ENCODE measurements around the gene DTNA.
"Not testable (repeated sequence)": the region's sequence is repeated elsewhere in the genome, so short reads cannot be mapped to it uniquely, and the experiment has no call there.

DTNA gene

GRCh38 chr18:34904994-34905393 lies 194.9 kb downstream of the DTNA start:
- no peak for DNase-seq (ENCODE audit: low read depth in 2 of 2)

DNA sequence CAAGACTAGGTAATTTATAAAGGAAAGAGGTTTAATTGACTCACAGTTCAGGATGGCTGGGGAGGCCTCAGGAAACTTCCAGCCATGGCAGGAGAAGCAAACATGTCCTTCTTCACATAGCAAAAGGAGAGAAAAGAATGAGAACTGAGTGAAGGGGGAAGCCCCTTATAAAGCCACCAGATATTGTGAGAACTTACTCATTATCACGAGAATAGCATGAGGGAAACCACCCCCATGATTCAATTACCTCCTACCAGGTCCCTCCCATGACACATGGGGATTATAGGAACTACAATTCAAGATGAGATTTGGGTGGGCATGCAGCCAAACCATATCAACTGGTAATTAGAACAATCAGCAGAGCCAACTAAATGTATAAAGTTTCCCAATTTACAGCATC lies 196.9 kb downstream of the DTNA start:
- not testable (repeated sequence) for DNase-seq (ENCODE audit: low read depth in 2 of 2)

DNA sequence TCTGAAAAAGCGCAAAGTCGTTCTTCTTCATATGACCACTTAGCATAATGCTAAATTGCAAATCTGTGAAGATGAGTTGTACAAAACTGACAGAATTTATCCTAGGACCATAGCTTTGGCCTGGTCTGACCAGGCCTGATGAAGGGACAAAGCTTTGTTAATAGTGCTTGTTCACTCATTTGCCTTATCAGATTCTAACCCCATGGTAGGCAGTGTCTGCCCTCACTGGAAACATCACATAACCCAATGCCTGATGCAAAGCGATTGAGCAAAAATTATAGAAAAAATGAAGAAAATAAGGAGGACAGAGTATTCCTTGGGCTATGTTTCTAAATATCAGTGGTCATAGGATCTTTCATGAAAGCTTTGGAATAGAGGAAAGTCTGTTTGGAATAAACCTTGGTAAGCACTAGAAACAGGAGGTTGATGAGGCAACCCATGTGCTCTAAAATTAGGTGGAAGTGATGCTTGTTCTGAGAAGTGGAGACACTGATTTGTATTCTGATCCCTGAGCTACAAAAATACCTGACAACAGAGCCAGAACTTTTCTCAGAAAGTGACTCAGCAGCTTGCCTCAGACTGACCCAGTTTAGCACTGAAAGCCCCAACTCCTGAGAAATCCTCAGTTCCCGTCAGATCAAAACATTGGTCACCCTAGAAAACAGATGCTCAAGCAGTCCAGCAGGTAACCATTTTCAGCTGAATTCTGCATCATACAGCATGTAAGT lies 199.7 kb downstream of the DTNA start:
- no peak for DNase-seq (ENCODE audit: low read depth in 2 of 2)

DNA sequence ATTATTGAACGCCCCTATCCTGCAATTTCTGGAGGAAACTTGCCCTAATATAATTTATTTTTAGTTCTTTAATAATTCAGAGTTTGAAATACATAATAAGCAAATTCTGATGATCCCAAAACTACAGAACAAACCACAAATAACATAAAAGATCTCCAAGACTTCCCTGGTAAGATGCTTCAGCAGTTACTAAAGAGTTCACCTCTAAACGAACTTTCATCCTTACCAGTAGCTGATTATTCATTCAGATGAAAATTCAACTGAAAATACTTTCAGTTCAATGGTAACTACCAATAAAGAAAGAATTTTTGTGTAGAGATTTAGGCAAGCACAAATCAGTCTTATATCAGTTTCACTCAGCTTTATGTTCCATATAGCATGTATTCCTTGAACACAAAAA lies 201.0 kb downstream of the DTNA start:
- no peak for DNase-seq (ENCODE audit: low read depth in 2 of 2)

GRCh38 chr18:34911661-34912384 lies 201.7 kb downstream of the DTNA start:
- no peak for DNase-seq (ENCODE audit: low read depth in 2 of 2)

DNA sequence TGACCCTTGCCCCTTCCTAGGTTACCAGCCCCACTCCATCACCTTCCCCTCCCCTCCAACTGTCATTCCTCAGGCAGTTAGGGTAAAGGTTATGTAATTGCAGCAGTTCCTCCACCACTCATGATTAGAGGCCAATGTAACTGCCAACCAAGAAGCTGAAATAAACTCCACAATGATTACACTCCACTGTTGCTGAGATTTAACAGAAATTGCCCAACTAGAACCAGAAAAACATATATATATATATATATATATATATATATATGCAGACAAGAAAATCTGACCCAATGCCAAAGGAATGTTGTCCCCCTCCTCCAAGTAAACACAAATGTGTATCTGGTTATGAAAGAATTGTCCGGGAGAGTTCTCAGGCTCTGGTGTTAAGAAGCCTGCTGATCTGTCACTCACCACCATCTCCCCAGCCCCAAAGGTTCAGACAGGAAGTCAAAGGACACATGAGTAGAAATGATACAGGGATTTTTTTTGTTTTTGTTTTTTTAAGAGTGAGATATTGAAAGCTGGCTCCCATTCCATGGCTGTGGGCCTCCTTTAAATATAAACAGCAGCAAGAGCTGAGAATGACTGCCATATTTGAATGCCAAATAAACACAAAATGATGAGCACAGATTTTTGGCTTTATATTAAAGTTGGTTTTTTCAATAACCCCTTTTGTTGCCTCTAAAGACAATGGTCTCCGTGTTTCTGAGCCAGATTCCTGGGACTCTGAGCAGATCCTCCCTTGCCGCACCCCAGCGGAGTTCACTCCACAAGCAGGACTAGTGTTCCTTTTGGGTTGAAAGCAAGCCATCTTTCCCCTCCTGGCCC lies 204.0 kb downstream of the DTNA start:
- no peak for DNase-seq (ENCODE audit: low read depth in 2 of 2)

- DNase-seq (ENCODE audit: low read depth in 2 of 2), result no peak
These were observed 204.9 kb downstream of the DTNA start for GRCh38 chr18:34915046-34915445.

- DNase-seq (ENCODE audit: low read depth in 2 of 2), result not testable (repeated sequence)
These were observed 206.4 kb downstream of the DTNA start for GRCh38 chr18:34916539-34916938.

GRCh38 chr18:34918856-34919255 lies 208.8 kb downstream of the DTNA start:
- DNase-seq (ENCODE audit: low read depth in 2 of 2), result no peak

DNA sequence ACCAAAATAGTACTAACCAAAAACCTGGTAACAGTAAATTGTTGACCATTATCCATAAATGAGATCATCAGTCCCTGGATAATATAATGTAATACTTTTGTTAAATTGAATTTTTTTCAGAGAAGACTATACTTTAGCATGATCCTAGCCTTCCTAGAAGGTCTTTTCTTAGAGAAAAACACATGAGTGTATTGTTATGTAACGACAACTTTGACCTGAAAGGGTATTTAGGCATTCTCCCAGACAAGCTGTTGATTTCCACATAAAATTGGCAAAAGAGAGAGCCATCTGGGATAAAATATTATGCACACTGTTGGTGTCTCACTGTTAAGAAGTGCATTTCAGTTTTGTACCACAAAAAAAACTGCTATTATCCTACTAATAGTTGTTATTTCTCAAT lies 211.1 kb downstream of the DTNA start:
- DNase-seq (ENCODE audit: low read depth in 2 of 2), result no peak

GRCh38 chr18:34921811-34922385 lies 211.8 kb downstream of the DTNA start:
- DNase-seq (ENCODE audit: low read depth in 2 of 2), result no peak

GRCh38 chr18:34922594-34922993 lies 212.5 kb downstream of the DTNA start:
- not testable (repeated sequence) for DNase-seq (ENCODE audit: low read depth in 2 of 2)

DNA sequence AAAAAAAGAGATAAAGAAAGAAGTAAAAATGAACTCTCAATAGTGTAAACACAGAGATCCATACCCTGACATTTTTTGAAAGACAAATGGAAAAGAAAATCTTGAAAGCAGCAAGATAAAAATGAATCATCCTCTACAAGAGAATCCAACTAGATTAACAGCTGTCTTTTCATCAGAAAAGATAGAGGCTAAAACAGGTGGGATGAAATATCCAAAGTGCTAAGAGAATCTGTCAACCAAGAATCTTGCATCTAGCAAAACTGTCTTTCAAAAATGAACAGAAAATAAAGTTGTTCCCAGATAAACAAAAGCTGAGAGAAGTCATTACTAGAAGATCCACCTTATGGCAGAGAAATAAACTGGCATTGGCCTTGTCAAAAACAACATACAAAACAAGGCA lies 213.8 kb downstream of the DTNA start:
- no peak for DNase-seq (ENCODE audit: low read depth in 2 of 2)

- DNase-seq (ENCODE audit: low read depth in 2 of 2), result no peak
These were observed 216.6 kb downstream of the DTNA start for GRCh38 chr18:34926683-34927082.

- no peak for DNase-seq (ENCODE audit: low read depth in 2 of 2)
These were observed 218.1 kb downstream of the DTNA start for GRCh38 chr18:34928088-34928753.

GRCh38 chr18:34928754-34929335 lies 218.7 kb downstream of the DTNA start:
- DNase-seq (ENCODE audit: low read depth in 2 of 2), result no peak

DNA sequence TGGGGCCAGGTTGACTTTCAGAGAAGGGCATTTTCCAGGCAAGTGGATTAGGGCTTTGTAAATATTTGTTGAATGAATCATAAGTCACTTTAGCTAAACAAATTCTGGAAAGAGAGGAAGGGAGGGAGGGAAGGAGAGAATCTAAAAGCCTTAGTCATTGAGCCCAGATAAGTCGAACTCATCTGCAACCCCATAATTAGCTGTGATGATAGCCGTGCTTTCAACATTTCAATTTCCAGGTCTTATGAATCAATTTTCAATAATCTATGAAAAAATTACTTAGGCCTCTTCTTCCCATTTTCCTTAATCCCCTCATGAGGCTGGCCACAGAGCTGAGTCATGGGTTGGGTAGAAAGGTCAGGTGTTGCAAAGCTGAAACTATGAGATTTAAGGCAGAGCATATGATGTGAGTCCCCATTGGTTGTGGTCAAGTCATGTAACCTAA lies 219.3 kb downstream of the DTNA start:
- DNase-seq (ENCODE audit: low read depth in 2 of 2), result no peak

GRCh38 chr18:34932363-34932762 lies 222.3 kb downstream of the DTNA start:
- no peak for DNase-seq (ENCODE audit: low read depth in 2 of 2)

- no peak for DNase-seq (ENCODE audit: low read depth in 2 of 2)
These were observed 222.8 kb downstream of the DTNA start for GRCh38 chr18:34932792-34933466.

- DNase-seq (ENCODE audit: low read depth in 2 of 2), result no peak
These were observed 224.0 kb downstream of the DTNA start for GRCh38 chr18:34933909-34934661.
